HG02571 (cell line): Measurements from ENCODE around the gene SNX18.
"Not testable (repeated sequence)": the region's sequence is repeated elsewhere in the genome, so short reads cannot be mapped to it uniquely, and the experiment has no call there.

Experiments
- ATAC-seq: cut with Tn5 transposase; IDR thresholded peaks from one replicate; pipeline ENCODE4 v1.9.1; 2021; ENCODE audit warnings: mild to moderate bottlenecking, moderate library complexity; ENCODE audit not compliant: unreplicated experiment

Gene SNX18, protein sequence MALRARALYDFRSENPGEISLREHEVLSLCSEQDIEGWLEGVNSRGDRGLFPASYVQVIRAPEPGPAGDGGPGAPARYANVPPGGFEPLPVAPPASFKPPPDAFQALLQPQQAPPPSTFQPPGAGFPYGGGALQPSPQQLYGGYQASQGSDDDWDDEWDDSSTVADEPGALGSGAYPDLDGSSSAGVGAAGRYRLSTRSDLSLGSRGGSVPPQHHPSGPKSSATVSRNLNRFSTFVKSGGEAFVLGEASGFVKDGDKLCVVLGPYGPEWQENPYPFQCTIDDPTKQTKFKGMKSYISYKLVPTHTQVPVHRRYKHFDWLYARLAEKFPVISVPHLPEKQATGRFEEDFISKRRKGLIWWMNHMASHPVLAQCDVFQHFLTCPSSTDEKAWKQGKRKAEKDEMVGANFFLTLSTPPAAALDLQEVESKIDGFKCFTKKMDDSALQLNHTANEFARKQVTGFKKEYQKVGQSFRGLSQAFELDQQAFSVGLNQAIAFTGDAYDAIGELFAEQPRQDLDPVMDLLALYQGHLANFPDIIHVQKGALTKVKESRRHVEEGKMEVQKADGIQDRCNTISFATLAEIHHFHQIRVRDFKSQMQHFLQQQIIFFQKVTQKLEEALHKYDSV

GRCh38 chr5:54517512-54518145 lies at the start of gene SNX18:
TSS of gene SNX18 (plus strand) at chr5:54517759. CDS start at chr5:54517953, 194 bp downstream.
- peak; percentile 98 for ATAC-seq

DNA sequence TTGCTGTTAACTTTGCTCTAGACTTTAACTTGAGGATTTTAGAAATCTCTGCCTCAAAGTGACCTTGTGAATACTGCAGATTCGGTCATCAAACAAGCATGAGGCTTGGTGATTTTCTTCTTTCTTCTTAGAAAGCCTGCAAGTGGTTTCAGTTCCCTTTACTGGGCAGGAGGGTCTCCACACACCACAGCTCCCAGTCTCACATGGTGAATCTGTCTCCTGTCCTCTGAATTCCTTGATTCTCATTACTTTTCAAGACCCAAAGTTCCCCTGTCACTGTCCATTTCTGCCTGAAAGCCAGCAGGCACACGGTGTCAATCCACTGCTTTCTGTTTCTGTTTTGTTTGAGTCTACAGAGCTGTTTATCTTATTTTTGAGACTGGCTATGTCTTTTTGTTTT lies 47.9 kb upstream of the SNX18 start:
- peak; percentile 62 for ATAC-seq

- no peak for ATAC-seq
These were observed 47.4 kb upstream of the SNX18 start for GRCh38 chr5:54470128-54470527.

DNA sequence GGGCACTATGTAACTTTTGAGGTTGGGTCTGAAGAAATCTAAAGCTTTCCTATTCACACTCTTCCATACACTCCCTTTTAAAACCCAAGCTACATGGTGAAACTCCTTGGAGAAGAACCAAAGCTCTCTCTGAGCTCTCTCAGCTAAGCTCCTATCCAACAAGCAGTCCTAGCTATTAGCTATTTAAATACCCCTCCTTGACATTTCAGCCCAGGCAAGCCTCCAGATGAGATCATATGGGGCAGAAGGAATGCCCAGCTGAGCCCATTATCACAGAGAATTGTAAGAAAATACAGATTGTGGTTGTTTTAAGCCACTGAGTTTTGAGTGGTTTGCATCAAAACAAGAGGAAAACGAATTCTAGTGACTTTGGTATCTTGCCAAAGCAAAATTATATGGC lies 46.9 kb upstream of the SNX18 start:
- ATAC-seq = no peak

GRCh38 chr5:54471398-54471797 lies 46.2 kb upstream of the SNX18 start:
- no peak for ATAC-seq

DNA sequence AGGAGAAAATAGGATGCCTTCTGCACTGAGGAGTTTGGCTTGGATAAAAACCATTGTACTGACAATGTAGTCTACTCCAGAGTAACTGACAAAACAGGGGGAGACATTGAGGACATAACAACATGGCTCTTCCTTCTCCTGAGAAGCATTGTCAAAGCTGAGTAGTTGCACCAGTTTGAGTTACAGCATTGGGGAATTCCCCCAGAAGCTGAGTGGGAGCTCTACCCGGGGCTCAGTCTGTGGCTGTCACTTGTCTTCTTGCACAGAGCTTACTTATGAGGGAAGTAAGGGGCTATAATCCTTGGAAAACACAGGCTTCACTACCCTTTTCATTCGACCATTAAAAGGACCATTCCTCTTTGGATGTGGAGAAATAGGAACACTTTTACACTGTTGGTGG lies 40.9 kb upstream of the SNX18 start:
- no peak for ATAC-seq

DNA sequence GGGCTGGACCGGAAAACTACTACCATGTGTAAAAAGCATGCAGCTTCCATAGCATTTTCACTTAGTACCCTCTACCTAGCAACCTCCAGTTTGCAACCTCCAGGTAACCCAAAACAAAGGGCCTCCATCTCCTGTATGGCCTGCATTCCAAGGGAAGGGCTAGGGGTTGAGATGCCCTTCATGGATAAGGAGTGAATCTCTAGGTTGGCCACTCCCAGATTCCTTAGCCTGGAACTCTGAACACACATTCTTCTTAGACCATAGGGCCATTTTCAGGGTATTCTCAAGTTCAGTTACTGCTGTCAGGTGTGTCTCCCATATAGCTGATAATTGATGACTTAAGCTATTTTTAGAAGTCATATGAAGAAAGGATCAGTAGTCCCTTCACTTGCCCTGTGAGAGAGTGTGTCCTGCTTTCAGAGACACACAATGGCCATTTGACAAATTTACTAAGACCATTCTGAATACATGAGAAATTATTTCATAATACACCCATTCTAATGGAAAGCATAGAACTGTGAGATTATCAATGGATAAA lies 39.5 kb upstream of the SNX18 start:
- ATAC-seq = no peak

DNA sequence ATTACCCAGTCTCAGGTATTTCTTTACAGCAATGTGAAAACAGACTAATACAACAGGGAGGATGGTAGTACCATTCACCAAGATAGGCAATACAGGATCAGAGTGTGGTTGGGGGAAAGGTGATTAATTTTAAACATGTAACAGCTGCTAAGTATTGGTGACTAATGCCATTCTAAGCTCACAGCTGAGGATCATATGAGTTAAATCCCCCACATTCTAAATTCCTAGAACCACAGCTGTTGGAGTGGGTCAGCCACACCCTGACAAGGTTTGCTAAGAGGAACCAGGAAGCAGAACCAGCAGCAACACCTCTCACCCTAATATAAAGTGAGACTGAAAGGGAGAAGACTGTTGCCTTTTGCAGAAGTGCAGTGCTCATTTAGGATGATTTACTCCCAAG lies 37.3 kb upstream of the SNX18 start:
- ATAC-seq = no peak

- no peak for ATAC-seq
These were observed 33.2 kb upstream of the SNX18 start for GRCh38 chr5:54484219-54484894.

DNA sequence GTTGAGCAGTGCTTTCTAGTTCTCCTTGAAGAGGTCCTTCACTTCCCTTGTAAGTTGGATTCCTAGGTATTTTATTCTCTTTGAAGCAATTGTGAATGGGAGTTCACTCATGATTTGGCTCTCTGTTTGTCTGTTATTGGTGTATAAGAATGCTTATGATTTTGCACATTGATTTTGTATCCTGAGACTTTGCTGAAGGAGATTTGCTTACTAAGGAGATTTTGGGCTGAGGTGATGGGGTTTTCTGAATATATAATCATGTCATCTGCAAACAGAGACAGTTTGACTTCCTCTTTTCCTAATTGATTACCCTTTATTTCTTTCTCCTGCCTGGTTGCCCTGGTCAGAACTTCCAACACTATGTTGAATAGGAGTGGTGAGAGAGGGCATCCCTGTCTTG lies 31.9 kb upstream of the SNX18 start:
- not testable (repeated sequence) for ATAC-seq

- not testable (repeated sequence) for ATAC-seq
These were observed 27.9 kb upstream of the SNX18 start for GRCh38 chr5:54489648-54489979.

DNA sequence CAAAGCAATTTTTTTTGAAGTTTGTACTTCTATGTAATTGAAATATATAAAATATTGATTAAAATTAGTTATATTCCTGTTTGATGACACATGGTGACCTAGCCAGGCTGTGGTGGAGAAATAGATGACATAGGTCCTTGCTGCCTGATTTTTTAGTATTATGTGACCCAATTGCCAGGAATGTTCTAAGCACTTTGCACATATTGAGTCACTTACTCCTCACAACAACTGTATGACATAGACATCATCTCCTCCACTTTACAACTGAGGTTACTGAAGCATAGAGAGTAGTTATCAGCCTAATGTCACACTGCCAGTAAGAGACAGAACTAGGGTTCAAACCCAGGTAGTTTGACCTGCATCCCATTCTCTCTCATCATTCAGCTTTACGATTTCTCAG lies 26.2 kb upstream of the SNX18 start:
- ATAC-seq = no peak

DNA sequence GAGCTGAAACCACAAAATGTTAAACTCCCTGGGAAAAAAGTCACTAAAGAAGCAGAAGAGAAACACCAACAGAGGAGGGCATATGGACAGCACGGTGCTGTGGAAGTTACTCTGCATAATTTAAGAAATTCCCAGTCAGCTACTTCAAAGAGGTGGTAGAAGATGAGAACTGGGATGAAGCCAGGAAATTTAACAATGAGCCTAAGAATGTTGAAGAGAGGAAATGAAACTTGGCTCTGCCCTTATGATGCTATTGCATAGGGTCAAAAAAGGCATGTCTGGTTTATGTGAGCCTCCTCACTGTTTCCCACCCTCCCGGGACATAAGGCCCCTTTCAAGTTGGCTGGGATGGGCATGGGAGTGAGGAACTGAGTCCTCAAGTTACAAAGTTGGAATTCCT lies 25.4 kb upstream of the SNX18 start:
- ATAC-seq = no peak

- ATAC-seq = no peak
These were observed 22.5 kb upstream of the SNX18 start for GRCh38 chr5:54495027-54495426.

- ATAC-seq = no peak
These were observed 3.3 kb upstream of the SNX18 start for GRCh38 chr5:54514291-54514690.

DNA sequence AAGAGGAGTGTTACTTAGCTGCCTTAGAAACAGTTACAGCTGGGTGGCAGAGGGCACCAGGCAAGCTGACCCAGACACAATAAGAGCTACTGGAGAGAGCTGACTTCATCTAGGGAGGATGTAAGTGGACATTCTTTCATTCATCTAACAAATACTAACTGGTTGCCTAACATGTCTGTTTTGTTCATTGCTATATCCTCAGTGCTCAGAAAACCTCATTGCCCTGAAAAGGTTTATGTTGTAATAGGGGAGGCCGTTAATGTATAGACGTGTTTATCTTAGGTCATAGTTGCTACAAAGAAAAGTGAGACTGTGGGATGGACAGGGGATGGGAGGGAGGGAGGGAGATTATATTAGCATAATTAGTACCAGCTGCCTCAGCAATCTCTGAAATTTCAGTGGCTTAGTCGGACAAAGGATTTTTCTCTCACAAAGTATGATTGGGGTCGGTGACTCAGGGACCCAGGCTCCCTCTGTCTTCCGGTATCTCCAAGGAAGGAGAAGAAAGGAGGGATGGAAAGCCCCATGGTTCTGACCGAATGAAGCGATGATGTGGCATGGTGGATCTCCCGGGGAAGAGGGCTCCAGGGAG lies 2.6 kb upstream of the SNX18 start:
- ATAC-seq = no peak

- no peak for ATAC-seq
These were observed 1.9 kb upstream of the SNX18 start for GRCh38 chr5:54515634-54516033.

DNA sequence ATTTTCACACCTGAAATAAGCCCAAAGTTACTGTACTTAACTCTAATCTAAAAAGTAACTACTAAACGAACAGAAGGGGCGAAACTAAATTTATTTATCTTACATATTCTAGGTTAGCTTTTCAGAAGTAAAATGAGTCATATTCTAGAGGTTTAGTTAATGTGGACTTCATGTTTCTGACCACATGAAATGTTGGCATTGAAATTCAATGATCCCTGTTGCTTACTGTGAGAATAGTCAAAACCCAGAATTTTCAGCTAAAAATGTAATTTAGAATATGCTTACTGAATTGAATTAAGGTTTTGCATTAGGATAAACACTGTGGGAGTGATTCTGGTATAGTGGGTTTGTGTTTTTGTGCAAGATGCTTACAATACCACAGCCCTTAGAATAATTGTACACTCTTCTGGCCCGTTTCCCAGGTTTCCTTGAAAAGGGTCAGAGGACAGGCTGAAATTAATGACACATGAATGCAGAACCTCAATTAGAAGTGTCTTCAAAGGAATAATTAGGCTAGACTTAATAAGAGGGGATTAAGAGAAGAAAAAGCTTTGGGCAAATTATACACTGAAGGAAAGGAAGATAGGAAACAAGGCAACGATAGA lies 1.4 kb upstream of the SNX18 start:
- ATAC-seq = no peak

DNA sequence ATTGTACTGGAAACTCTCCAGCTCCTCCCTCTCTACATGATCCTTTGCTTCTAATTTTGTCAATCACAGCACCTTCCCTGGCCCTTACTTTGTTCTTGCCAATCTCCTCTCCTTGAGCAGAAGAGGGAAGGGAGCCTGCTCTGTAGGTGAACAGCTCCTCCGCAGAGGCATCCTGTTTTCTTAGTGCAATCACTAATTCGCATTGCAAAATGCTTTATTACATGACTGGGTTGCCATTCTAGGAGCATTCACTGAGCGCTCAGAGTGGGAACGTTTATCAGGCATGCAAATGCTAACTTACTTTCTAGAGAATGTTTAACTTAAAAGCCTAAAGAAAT lies 416 bp upstream of the SNX18 start:
- no peak for ATAC-seq

- peak; percentile 26 for ATAC-seq
These were observed 723 bp downstream of the SNX18 start for GRCh38 chr5:54518146-54518817.
